ENCODE measurements around the gene OPRM1.

- TF ChIP-seq GATA2 (IDR thresholded peaks at IDR 0.05; ENCODE audit: low read depth, low read length) = no peak
- no peak for TF ChIP-seq GATA3 (IDR thresholded peaks at IDR 0.05; ENCODE audit: low read depth, low read length)
Measured at GRCh38 chr6:154246723-154247118, 207.7 kb downstream of the OPRM1 start.

Measured in SH-SY5Y (cell line).